Measurements from ENCODE around the gene ACTR6. TPM values are rescaled to one million over a fixed set of nuclear protein-coding genes. Genes with fewer than 3 reads are reported as not detected.

ACTR6 gene
- total and polyA plus RNA-seq, 10 donors, result 15.0 to 32.4 (median 22.6) TPM

- H3K9me3 ChIP-seq, result no peaks in the 10 kb centered on the region
- no peaks in the 10 kb centered on the region for H3K36me3 ChIP-seq
- H3K4me1 ChIP-seq, result no peaks in the 10 kb centered on the region
- no peak overlapping the region for H3K4me3 ChIP-seq
- H3K27me3 ChIP-seq (replicated peaks in 1 of 7), result no peaks in the 10 kb centered on the region
- intact Hi-C loops (cut with DNase I; ENCODE audit: low total_unique reads), result no loop called here
- TF ChIP-seq, protein P1, sequence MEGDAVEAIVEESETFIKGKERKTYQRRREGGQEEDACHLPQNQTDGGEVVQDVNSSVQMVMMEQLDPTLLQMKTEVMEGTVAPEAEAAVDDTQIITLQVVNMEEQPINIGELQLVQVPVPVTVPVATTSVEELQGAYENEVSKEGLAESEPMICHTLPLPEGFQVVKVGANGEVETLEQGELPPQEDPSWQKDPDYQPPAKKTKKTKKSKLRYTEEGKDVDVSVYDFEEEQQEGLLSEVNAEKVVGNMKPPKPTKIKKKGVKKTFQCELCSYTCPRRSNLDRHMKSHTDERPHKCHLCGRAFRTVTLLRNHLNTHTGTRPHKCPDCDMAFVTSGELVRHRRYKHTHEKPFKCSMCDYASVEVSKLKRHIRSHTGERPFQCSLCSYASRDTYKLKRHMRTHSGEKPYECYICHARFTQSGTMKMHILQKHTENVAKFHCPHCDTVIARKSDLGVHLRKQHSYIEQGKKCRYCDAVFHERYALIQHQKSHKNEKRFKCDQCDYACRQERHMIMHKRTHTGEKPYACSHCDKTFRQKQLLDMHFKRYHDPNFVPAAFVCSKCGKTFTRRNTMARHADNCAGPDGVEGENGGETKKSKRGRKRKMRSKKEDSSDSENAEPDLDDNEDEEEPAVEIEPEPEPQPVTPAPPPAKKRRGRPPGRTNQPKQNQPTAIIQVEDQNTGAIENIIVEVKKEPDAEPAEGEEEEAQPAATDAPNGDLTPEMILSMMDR (IDR thresholded peaks at IDR 0.05 in 8 of 11, conservative IDR thresholded peaks at IDR 0.05 in 3 of 11), result no peak
- TF ChIP-seq POLR2AphosphoS5 (IDR thresholded peaks at IDR 0.05), result no peak
- no peak for TF ChIP-seq POLR2A (IDR thresholded peaks at IDR 0.05)
- DNase-seq, result no peak
- H3K27ac ChIP-seq, result no peak overlapping the region
Measured at GRCh38 chr12:100248886-100249285, 48.3 kb downstream of the ACTR6 start.

DNA sequence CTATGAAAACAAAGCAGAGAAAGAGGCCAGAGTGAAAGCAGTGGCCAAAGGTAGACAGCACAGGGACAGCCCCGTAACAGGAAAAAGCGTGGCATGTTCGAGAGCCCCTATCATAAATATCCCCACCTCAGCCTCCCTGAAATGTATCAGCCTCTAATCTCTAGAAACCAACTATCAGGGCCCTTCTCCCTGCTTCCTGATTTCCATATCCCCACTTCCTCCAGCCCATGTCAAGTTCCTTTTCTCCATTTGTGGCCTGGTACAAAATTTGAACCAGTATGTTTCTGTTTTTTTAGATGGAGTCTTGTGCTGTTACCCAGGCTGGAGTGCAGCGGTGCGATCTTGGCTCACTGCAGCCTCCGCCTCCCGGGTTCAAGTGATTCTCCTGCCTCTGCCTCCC lies 49.3 kb downstream of the ACTR6 start:
- 70 to 92% (median 82%) methylated on average over 7 of the region's 7 CpGs for WGBS, 5 donors
- Histone ChIP-seq H3K36me3 (no peaks in the 10 kb centered on the region), H3K4me3 (no peak overlapping the region), H3K27ac (no peak overlapping the region), H3K4me1 (no peaks in the 10 kb centered on the region), H3K27me3 (replicated peaks in 1 of 7) (no peaks in the 10 kb centered on the region), H3K9me3 (no peaks in the 10 kb centered on the region)
- intact Hi-C loops (cut with DNase I; ENCODE audit: low total_unique reads), result no loop called here
- no peak for TF ChIP-seq POLR2AphosphoS5 (IDR thresholded peaks at IDR 0.05)
- DNase-seq, result no peak

GRCh38 chr12:100251917-100252316 lies 51.3 kb downstream of the ACTR6 start:
- TF ChIP-seq, protein P1 (IDR thresholded peaks at IDR 0.05 in 8 of 11, conservative IDR thresholded peaks at IDR 0.05 in 3 of 11), result no peak
- TF ChIP-seq POLR2A (IDR thresholded peaks at IDR 0.05), result no peak
- TF ChIP-seq POLR2AphosphoS5 (IDR thresholded peaks at IDR 0.05), result no peak
- Histone ChIP-seq H3K9me3 (no peaks in the 10 kb centered on the region), H3K4me3 (no peak overlapping the region), H3K27ac (no peak overlapping the region), H3K27me3 (replicated peaks in 1 of 7) (no peaks in the 10 kb centered on the region), H3K36me3 (no peaks in the 10 kb centered on the region), H3K4me1 (no peaks in the 10 kb centered on the region)
- WGBS, 5 donors, result 69 to 94% (median 79%) methylated on average over 2 of the region's 2 CpGs
- intact Hi-C loops (cut with DNase I; ENCODE audit: low total_unique reads), result no loop called here
- no peak for DNase-seq

GRCh38 chr12:100253437-100253836 lies 52.8 kb downstream of the ACTR6 start:
- Histone ChIP-seq H3K4me3 (no peak overlapping the region), H3K9me3 (no peaks in the 10 kb centered on the region), H3K27me3 (replicated peaks in 1 of 7) (no peaks in the 10 kb centered on the region), H3K36me3 (no peaks in the 10 kb centered on the region), H3K4me1 (no peaks in the 10 kb centered on the region), H3K27ac (no peak overlapping the region)
- intact Hi-C loops (cut with DNase I; ENCODE audit: low total_unique reads), result no loop called here
- TF ChIP-seq, protein P1 (IDR thresholded peaks at IDR 0.05 in 8 of 11, conservative IDR thresholded peaks at IDR 0.05 in 3 of 11), result no peak
- TF ChIP-seq POLR2A (IDR thresholded peaks at IDR 0.05) (no peak), POLR2AphosphoS5 (IDR thresholded peaks at IDR 0.05) (no peak)
- WGBS, 5 donors, result 97 to 100% (median 98%) methylated on average over 1 of the region's 1 CpG
- DNase-seq, result no peak

GRCh38 chr12:100254876-100255275 lies 54.3 kb downstream of the ACTR6 start:
- H3K27ac ChIP-seq, result no peak overlapping the region
- intact Hi-C loops (cut with DNase I; ENCODE audit: low total_unique reads), result no loop called here
- no peak overlapping the region for H3K4me3 ChIP-seq
- no peaks in the 10 kb centered on the region for H3K9me3 ChIP-seq
- no peaks in the 10 kb centered on the region for H3K27me3 ChIP-seq (replicated peaks in 1 of 7)
- DNase-seq, result no peak
- 88 to 96% (median 94%) methylated on average over 1 of the region's 1 CpG for WGBS, 5 donors
- TF ChIP-seq, protein P1 (IDR thresholded peaks at IDR 0.05 in 8 of 11, conservative IDR thresholded peaks at IDR 0.05 in 3 of 11), result no peak
- TF ChIP-seq POLR2AphosphoS5 (IDR thresholded peaks at IDR 0.05) (no peak), POLR2A (IDR thresholded peaks at IDR 0.05) (no peak)
- no peaks in the 10 kb centered on the region for H3K36me3 ChIP-seq
- H3K4me1 ChIP-seq, result no peaks in the 10 kb centered on the region
